Cardiac fibroblast (primary cell): ENCODE measurements around the gene ACADVL.
A peak's percentile ranks its signal among the peaks of the same experiment; 100 is the strongest.

ENCODE experiments used
- DNase-seq, 2 donors: peaks; one replicate each; pipeline versions ENCODE4 v3.0.0 to v3.0.0-alpha.2; 2010; ENCODE audit warnings: low read depth in 2 of 2
- H3K4me3 ChIP-seq, 2 donors: replicated peaks in 1 of 2; 1 replicate in 1 of 2; 2 replicates in 1 of 2; pipeline ENCODE4 v1.5.1; 2011; ENCODE audit warnings: low read depth in 2 of 2, low read length in 2 of 2, mild to moderate bottlenecking in 2 of 2, moderate library complexity in 1 of 2
- CTCF ChIP-seq: IDR thresholded peaks from one replicate; pipeline ENCODE4 v1.5.1; 2011; ENCODE audit warnings: low read depth, mild to moderate bottlenecking, low read length, inconsistent platforms

Gene ACADVL

GRCh38 chr17:7205561-7205960 is 14.2 kb upstream of the ACADVL start:
- no peak for DNase-seq
- peak overlapping the region; percentile 44 to 60 for H3K4me3 ChIP-seq
- TF ChIP-seq CTCF: no peak

DNA sequence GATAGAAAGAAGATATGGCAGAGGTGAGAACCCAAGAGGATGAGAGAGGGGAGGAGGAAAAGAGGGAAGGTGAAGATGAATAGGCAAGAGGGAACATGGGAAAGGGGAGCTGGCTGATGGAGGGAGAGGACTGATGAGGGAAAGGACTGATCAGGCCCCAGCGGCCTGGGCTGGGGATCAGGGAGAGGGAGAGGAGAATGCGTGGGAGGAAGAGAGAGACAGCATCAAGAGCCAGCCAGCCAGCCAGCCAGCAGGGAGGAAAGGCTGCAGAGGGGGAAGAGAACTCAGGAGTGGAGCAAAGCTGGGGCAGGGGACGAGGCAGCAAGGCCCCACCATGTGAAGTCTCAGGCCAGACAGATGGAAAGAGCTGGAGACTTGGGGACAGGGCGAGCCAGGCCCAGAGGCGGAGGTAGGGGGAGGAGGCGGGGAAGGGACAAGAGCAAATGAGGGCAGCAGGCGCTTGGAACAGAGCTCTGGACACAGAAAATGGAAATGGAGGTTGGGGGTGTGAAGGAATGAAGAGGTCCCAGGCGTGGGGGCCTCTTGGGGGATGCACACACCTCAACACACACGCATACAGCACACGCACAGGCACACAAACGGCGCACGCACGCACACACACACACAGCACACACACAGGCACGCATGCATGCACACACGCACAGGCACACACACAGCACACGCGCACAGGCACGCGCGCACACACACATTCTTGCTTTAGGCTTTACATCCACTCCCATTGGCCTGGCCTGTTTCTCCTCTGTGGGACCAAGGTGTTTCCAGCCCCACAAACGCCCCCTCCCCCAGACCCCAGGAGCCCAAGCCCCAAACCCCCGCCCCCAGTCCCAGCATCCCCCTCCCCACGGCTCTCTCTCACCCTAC is 12.4 kb upstream of the ACADVL start:
- peak in 1 of 2 donors; percentile 72 for DNase-seq
- no peak for TF ChIP-seq CTCF
- no peak overlapping the region for H3K4me3 ChIP-seq

DNA sequence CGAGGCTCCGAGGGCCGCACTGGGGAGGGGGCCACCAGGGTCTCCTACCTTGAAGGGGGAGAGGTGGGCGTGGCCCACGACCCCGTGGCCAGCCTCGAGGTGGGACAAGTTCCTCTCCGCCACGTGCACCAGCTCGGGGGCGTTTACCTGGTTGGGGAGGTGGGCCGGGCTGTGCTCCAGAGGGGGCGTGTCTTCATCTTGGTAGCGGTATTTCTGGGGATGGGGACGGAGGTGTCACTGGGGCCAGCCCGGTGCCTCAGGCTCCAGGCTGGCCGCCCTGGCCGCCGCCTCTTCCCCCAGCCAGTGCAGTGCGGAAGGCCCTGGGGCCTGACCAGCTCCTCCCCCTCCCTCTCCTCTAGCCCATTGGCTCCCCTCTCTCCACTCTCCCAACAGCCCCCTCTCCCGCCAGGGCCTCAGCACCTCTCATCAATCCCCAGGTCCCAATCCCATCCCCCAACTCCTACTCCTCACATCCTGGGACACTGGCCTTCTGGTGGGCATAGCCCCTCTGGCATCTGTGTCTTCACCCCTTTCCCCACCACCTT is 11.6 kb upstream of the ACADVL start:
- no peak for DNase-seq
- no peak overlapping the region for H3K4me3 ChIP-seq
- no peak for TF ChIP-seq CTCF

- no peak overlapping the region for H3K4me3 ChIP-seq
- no peak for TF ChIP-seq CTCF
- no peak for DNase-seq
These were observed 10.8 kb upstream of the ACADVL start for GRCh38 chr17:7208754-7209460.

DNA sequence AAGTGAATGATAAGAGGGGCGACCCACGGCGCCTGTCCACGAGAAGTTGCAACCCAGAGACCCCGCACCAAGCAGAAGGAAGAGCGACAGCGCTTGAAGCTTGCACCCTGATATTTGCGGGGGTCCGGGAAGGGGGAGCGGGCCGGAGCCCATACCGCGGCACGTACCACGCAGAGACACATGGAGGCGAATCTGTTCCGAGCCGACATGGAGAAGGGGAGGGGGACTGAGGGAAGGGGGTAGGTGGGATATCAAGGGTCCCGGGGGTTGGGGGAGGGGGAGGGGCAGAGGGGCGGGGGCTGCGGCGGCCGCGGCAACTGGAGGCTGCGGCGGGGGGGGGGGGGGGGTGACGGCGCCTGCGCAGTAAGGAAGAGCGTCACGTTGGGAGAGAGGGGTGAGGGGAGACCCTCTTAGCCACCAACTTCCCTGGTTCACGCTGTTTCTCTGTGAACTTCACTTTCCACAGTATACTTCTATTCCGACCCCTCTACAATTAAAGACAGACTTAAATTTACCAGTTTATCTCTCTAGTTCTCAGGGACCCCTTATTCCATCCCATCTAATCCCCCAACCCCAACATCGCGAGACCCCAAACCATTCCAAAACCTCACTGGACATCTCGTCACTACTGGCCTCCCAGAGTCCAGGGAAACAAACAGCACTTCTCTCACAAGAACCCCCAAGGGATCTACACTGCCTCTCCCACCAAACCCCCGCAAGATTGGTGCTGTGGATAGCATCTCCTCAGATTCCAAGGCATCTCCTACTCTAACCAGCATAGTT is 8.1 kb upstream of the ACADVL start:
- H3K4me3 ChIP-seq: no peak overlapping the region
- no peak for DNase-seq
- no peak for TF ChIP-seq CTCF

- DNase-seq: peak; percentile 85 to 87
- TF ChIP-seq CTCF: peak; percentile 44
- peak overlapping the region; percentile 51 for H3K4me3 ChIP-seq
These were observed 5.8 kb upstream of the ACADVL start for GRCh38 chr17:7213895-7214299.
